GM23338 (cell line): Measurements from ENCODE around the gene SND1. TPM values are rescaled to one million over a fixed set of nuclear protein-coding genes. Genes with fewer than 3 reads are reported as not detected.

Experiments
- ATAC-seq: fragments of 200-7000 bp; cut with Tn5 transposase; 3 replicates; pipeline ENCODE4 v1.9.1; 2020
- DNase-seq: peaks from one replicate; pipeline ENCODE4 v3.0.0-alpha.2; 2015; ENCODE audit warnings: low spot score
- H2AFZ ChIP-seq: fragments of 200-600 bp; sonication (generic); 2 replicates; pipeline ENCODE4 v1.8.0; 2016; ENCODE audit warnings: antibody characterized with exemption, mild to moderate bottlenecking, moderate library complexity
- H3F3A ChIP-seq: fragments of 200-600 bp; sonication (generic); replicated peaks from 2 replicates; pipeline ENCODE4 v1.8.0; 2017; ENCODE audit warnings: antibody characterized with exemption, mixed run types, low read depth
- H3K27ac ChIP-seq: fragments of 200-600 bp; sonication (generic); 2 replicates; pipeline ENCODE4 v1.6.1; 2016; ENCODE audit warnings: low read depth
- H3K27me3 ChIP-seq: fragments of 200-600 bp; sonication (generic); 2 replicates; pipeline ENCODE4 v1.8.0; 2016; ENCODE audit warnings: mild to moderate bottlenecking, mixed run types, moderate library complexity; ENCODE audit not compliant: insufficient read depth
- H3K36me3 ChIP-seq: fragments of 200-600 bp; sonication (generic); 2 replicates; pipeline ENCODE4 v1.8.0; 2016; ENCODE audit warnings: mild to moderate bottlenecking; ENCODE audit not compliant: insufficient read depth
- H3K4me1 ChIP-seq: fragments of 200-600 bp; sonication (generic); 2 replicates; pipeline ENCODE4 v1.8.0; 2016; ENCODE audit warnings: mild to moderate bottlenecking, moderate library complexity; ENCODE audit not compliant: insufficient read depth
- H3K4me2 ChIP-seq: fragments of 200-600 bp; sonication (generic); 2 replicates; pipeline ENCODE4 v1.7.1; 2017; ENCODE audit warnings: mixed run types
- H3K4me3 ChIP-seq: fragments of 200-600 bp; sonication (generic); 2 replicates; pipeline ENCODE4 v1.6.1; 2016; ENCODE audit warnings: mixed run types
- H3K79me2 ChIP-seq: fragments of 200-600 bp; sonication (generic); replicated peaks from 2 replicates; pipeline ENCODE4 v1.8.0; 2017; ENCODE audit warnings: mild to moderate bottlenecking; ENCODE audit not compliant: insufficient read depth
- H3K9me2 ChIP-seq: fragments of 200-600 bp; sonication (generic); 2 replicates; pipeline ENCODE4 v1.8.0; 2017; ENCODE audit not compliant: insufficient read depth
- H4K20me1 ChIP-seq: fragments of 200-600 bp; sonication (generic); replicated peaks from 2 replicates; pipeline ENCODE4 v1.8.0; 2017; ENCODE audit warnings: mild to moderate bottlenecking; ENCODE audit not compliant: insufficient read depth
- H3K27ac Mint-ChIP-seq: 2 replicates; pipeline ENCODE4 v1.8.0; 2020; ENCODE audit warnings: inconsistent platforms, mild to moderate bottlenecking, moderate library complexity, mixed read lengths
- H3K27me3 Mint-ChIP-seq: 3 replicates; pipeline ENCODE4 v1.8.0; 2022; ENCODE audit warnings: low read depth, mild to moderate bottlenecking, moderate library complexity, mixed read lengths, inconsistent platforms; ENCODE audit not compliant: insufficient read depth, poor library complexity
- H3K36me3 Mint-ChIP-seq: 3 replicates; pipeline ENCODE4 v1.8.0; 2021; ENCODE audit warnings: low read depth, mild to moderate bottlenecking, inconsistent platforms, moderate library complexity, mixed read lengths
- H3K4me1 Mint-ChIP-seq: 3 replicates; pipeline ENCODE4 v1.8.0; 2020; ENCODE audit warnings: mild to moderate bottlenecking, inconsistent platforms, mixed read lengths
- H3K4me3 Mint-ChIP-seq: 3 replicates; pipeline ENCODE4 v1.8.0; 2021; ENCODE audit warnings: moderate library complexity, mild to moderate bottlenecking, inconsistent platforms, mixed read lengths
- H3K9me3 Mint-ChIP-seq: 3 replicates; pipeline ENCODE4 v1.8.0; 2020; ENCODE audit warnings: moderate library complexity, mild to moderate bottlenecking, inconsistent platforms, mixed read lengths
- CREB1 ChIP-seq: fragments of 250-450 bp; sonication (Bioruptor Pico); IDR thresholded peaks from 2 replicates; pipeline ENCODE4 v1.5.0; 2020; ENCODE audit warnings: low read depth, mild to moderate bottlenecking, moderate library complexity
- CTCF ChIP-seq, 2 experiments: fragments of 200-600 bp in 1 of 2; sonication (generic) in 1 of 2; conservative IDR thresholded peaks; 2 replicates each; pipeline versions ENCODE4 v1.5.1 to v1.6.1; 2016 to 2017; ENCODE audit warnings: antibody characterized with exemption in 2 of 2, low read depth in 2 of 2, mild to moderate bottlenecking in 2 of 2, moderate library complexity in 1 of 2
- EZH2 ChIP-seq: fragments of 200-600 bp; sonication (generic); IDR thresholded peaks from one replicate; pipeline ENCODE4 v1.8.0; 2017; ENCODE audit warnings: antibody characterized with exemption, mild to moderate bottlenecking, low read depth; ENCODE audit not compliant: unreplicated experiment
- EZH2phosphoT487 ChIP-seq: fragments of 200-600 bp; sonication (generic); IDR thresholded peaks from one replicate; pipeline ENCODE4 v1.8.1; 2018; ENCODE audit warnings: antibody characterized with exemption; ENCODE audit not compliant: unreplicated experiment
- POLR2AphosphoS5 ChIP-seq: IDR thresholded peaks from 2 replicates; pipeline ENCODE4 v1.6.1; 2016; ENCODE audit warnings: antibody characterized with exemption, low read depth
- ZNF114 ChIP-seq: fragments of 250-450 bp; sonication (Bioruptor Pico); IDR thresholded peaks from 2 replicates; pipeline ENCODE4 v1.5.0; 2020; ENCODE audit warnings: mild to moderate bottlenecking, moderate library complexity
- polyA plus RNA-seq: library from polyadenylated mRNA; unstranded; fragments of >200 nt; fragmentation: Nextera tagmentation; extraction: Ambion mirVana; gene quantifications from 2 replicates; pipeline ENCODE4 v1.2.1, GENCODE V29; 2016
- total RNA-seq: library from RNA; depleted of rRNA; stranded (reverse); fragments of >200 nt; shearing (Covaris generic); gene quantifications from 2 replicates; pipeline ENCODE4 v1.2.3, GENCODE V29; 2014
- TF ChIP-seq, protein P1 (sequence below): IDR thresholded peaks from one replicate; pipeline ENCODE4 v1.6.1; 2018; ENCODE audit warnings: antibody characterized with exemption; ENCODE audit not compliant: unreplicated experiment

The SND1 gene
- total and polyA plus RNA-seq, 2 experiments from 2014 or later = 107 to 254 TPM

GRCh38 chr7:127625331-127625730 lies 26.7 kb upstream of the SND1 start:
- ATAC-seq = no peak

DNA sequence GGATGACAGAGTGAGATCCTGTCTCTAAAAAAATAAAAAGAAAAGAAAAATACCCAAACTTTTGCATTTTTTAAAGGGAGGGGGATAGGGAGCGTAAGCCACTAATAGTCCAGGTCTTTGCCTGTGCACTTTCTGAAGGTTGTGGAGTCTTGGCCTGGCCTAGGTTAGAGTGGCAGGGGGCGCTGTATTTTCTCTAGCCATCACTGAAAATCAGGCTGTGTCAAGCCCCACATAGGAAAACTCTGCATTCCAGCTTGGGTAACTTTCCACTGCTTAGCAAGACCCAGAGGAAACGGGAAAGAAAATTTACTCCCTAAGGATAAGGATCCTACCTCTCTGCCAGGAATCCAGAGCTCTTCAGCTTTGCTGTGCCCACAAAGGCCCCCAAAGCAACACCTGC lies 23.5 kb upstream of the SND1 start:
- TF ChIP-seq CTCF (conservative IDR thresholded peaks at IDR 0.05; ENCODE audit: low read depth in 2 of 2) = peak; percentile 54 to 72
- no peak for TF ChIP-seq EZH2
- DNase-seq (peak; percentile 74), ATAC-seq (peak; percentile 86)
- Mint-ChIP-seq H3K27ac (no peak overlapping the region), H3K27me3 (peaks cover 3% of the 10 kb centered on the region), H3K4me1 (peaks cover 11% of the 10 kb centered on the region), H3K36me3 (no peaks in the 10 kb centered on the region), H3K9me3 (no peaks in the 10 kb centered on the region), H3K4me3 (no peak overlapping the region)
- Histone ChIP-seq H3K36me3 (no peaks in the 10 kb centered on the region), H3K4me1 (peaks cover 7% of the 10 kb centered on the region; the same call in 1 of the 2 replicates), H2AFZ (peak overlapping the region; percentile 81), H4K20me1 (no peaks in the 10 kb centered on the region), H3F3A (0 out of 2 replicates have a peak, but pooled peaks cover 4% of the 10 kb centered on the region), H3K4me3 (no peak overlapping the region), H3K27me3 (no peaks in the 10 kb centered on the region), H3K4me2 (no peak overlapping the region), H3K9me2 (no peaks in the 10 kb centered on the region), H3K79me2 (no peaks in the 10 kb centered on the region), H3K27ac (no peak overlapping the region)

More at GRCh38 chr7:127625331-127625730, 26.7 kb upstream of the SND1 start:
- Histone ChIP-seq H3K4me1 (peaks cover 7% of the 10 kb centered on the region; the same call in 1 of the 2 replicates), H2AFZ (no peak overlapping the region), H3K79me2 (no peaks in the 10 kb centered on the region), H3F3A (0 out of 2 replicates have a peak, but pooled peaks cover 4% of the 10 kb centered on the region), H3K4me2 (no peak overlapping the region), H4K20me1 (no peaks in the 10 kb centered on the region), H3K9me2 (no peaks in the 10 kb centered on the region), H3K27me3 (peaks cover 13% of the 10 kb centered on the region), H3K36me3 (no peaks in the 10 kb centered on the region), H3K27ac (no peak overlapping the region), H3K4me3 (no peak overlapping the region)
- no peak overlapping the region for H3K27ac Mint-ChIP-seq
- no peak overlapping the region for H3K4me3 Mint-ChIP-seq
- DNase-seq = no peak
- H3K9me3 Mint-ChIP-seq = no peaks in the 10 kb centered on the region
- H3K36me3 Mint-ChIP-seq = no peaks in the 10 kb centered on the region
- TF ChIP-seq POLR2AphosphoS5 (no peak), EZH2phosphoT487 (no peak), EZH2 (no peak), ZNF114 (CRISPR knock-in tag) (no peak), CREB1 (no peak)
- TF ChIP-seq, protein P1, sequence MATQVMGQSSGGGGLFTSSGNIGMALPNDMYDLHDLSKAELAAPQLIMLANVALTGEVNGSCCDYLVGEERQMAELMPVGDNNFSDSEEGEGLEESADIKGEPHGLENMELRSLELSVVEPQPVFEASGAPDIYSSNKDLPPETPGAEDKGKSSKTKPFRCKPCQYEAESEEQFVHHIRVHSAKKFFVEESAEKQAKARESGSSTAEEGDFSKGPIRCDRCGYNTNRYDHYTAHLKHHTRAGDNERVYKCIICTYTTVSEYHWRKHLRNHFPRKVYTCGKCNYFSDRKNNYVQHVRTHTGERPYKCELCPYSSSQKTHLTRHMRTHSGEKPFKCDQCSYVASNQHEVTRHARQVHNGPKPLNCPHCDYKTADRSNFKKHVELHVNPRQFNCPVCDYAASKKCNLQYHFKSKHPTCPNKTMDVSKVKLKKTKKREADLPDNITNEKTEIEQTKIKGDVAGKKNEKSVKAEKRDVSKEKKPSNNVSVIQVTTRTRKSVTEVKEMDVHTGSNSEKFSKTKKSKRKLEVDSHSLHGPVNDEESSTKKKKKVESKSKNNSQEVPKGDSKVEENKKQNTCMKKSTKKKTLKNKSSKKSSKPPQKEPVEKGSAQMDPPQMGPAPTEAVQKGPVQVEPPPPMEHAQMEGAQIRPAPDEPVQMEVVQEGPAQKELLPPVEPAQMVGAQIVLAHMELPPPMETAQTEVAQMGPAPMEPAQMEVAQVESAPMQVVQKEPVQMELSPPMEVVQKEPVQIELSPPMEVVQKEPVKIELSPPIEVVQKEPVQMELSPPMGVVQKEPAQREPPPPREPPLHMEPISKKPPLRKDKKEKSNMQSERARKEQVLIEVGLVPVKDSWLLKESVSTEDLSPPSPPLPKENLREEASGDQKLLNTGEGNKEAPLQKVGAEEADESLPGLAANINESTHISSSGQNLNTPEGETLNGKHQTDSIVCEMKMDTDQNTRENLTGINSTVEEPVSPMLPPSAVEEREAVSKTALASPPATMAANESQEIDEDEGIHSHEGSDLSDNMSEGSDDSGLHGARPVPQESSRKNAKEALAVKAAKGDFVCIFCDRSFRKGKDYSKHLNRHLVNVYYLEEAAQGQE = no peak
- H3K4me1 Mint-ChIP-seq = peaks cover 14% of the 10 kb centered on the region
- H3K27me3 Mint-ChIP-seq = peaks cover 9% of the 10 kb centered on the region
